IMR-90 (cell line): ENCODE measurements around the gene NALF2. TPM values are rescaled to one million over a fixed set of nuclear protein-coding genes. Genes with fewer than 3 reads are reported as not detected.

ENCODE experiments used
- ATAC-seq: fragments of 200-7000 bp; cut with Tn5 transposase; 2 replicates; pipeline ENCODE4 v1.9.1; 2020; ENCODE audit warnings: low read depth, mild to moderate bottlenecking, moderate library complexity
- BruUV-seq: library from RNA; stranded (reverse); fragments of 400-500 nt; replicated peaks from 2 replicates; lab custom pipeline; 2021; lab: Mats Ljungman, UMichigan
- CTCF ChIA-PET: fragments of 300-600 bp; formaldehyde crosslinking; extraction: SDS; loops from one replicate; lab custom pipeline; 2021; ENCODE audit warnings: antibody characterized with exemption; lab: Yijun Ruan, JAX
- POLR2A ChIA-PET: fragments of 300-600 bp; sonication (Branson Sonifier 250); formaldehyde crosslinking; loops from one replicate; lab custom pipeline; 2022; ENCODE audit warnings: antibody characterized with exemption; ENCODE audit not compliant: unreplicated experiment; lab: Charles Lee
- DNase-seq: peaks from one replicate; pipeline ENCODE4 v3.0.0; 2013
- H2AFZ ChIP-seq: replicated peaks from 2 replicates; pipeline ENCODE3; 2013; ENCODE audit warnings: low read length, mild to moderate bottlenecking; ENCODE audit not compliant: poor library complexity
- H2AK5ac ChIP-seq: 2 replicates; pipeline ENCODE4 v1.6.1; 2013; ENCODE audit warnings: low read depth, low read length, inconsistent platforms
- H2AK9ac ChIP-seq: replicated peaks from 2 replicates; pipeline ENCODE3; 2013; ENCODE audit warnings: mild to moderate bottlenecking, low read depth, low read length, moderate library complexity; ENCODE audit not compliant: poor library complexity
- H2BK120ac ChIP-seq: 2 replicates; pipeline ENCODE4 v1.6.1; 2013; ENCODE audit warnings: low read depth, low read length, inconsistent platforms
- H2BK15ac ChIP-seq: 3 replicates; pipeline ENCODE4 v1.6.1; 2013; ENCODE audit warnings: low read depth, low read length, inconsistent platforms
- H2BK20ac ChIP-seq: 2 replicates; pipeline ENCODE4 v1.6.1; 2013; ENCODE audit warnings: low read depth, mild to moderate bottlenecking, inconsistent platforms, low read length, moderate library complexity
- H2BK5ac ChIP-seq: 2 replicates; pipeline ENCODE4 v1.6.1; 2013; ENCODE audit warnings: mild to moderate bottlenecking, low read depth, low read length, inconsistent platforms; ENCODE audit not compliant: poor library complexity, severe bottlenecking
- H3K14ac ChIP-seq: replicated peaks from 2 replicates; pipeline ENCODE4 v1.6.1; 2013; ENCODE audit warnings: low read depth, low read length, inconsistent platforms
- H3K18ac ChIP-seq: 2 replicates; pipeline ENCODE4 v1.6.1; 2013; ENCODE audit warnings: low read depth, low read length, control low read depth
- H3K23ac ChIP-seq: 2 replicates; pipeline ENCODE4 v1.6.1; 2013; ENCODE audit warnings: low read depth, low read length, inconsistent platforms
- H3K27ac ChIP-seq: 2 replicates; pipeline ENCODE4 v1.5.1; 2013; ENCODE audit warnings: mild to moderate bottlenecking, control low read depth, low read length; ENCODE audit not compliant: insufficient read depth
- H3K27me3 ChIP-seq: 2 replicates; pipeline ENCODE4 v1.6.1; 2013; ENCODE audit warnings: low read length; ENCODE audit not compliant: control insufficient read depth, insufficient read depth
- H3K36me3 ChIP-seq: 2 replicates; pipeline ENCODE4 v1.6.1; 2013; ENCODE audit warnings: low read length, mixed read lengths; ENCODE audit not compliant: control insufficient read depth, insufficient read depth
- H3K4ac ChIP-seq: 2 replicates; pipeline ENCODE4 v1.6.1; 2013; ENCODE audit warnings: low read depth, low read length, inconsistent platforms
- H3K4me1 ChIP-seq: 2 replicates; pipeline ENCODE4 v1.6.1; 2013; ENCODE audit warnings: low read length, mixed read lengths; ENCODE audit not compliant: control insufficient read depth, insufficient read depth
- H3K4me2 ChIP-seq: 2 replicates; pipeline ENCODE4 v1.6.1; 2013; ENCODE audit warnings: low read depth, mild to moderate bottlenecking, control low read depth, low read length, moderate library complexity
- H3K4me3 ChIP-seq: 2 replicates; pipeline ENCODE4 v1.5.1; 2013; ENCODE audit warnings: low read depth, mild to moderate bottlenecking, control low read depth, low read length, moderate library complexity; ENCODE audit not compliant: insufficient read depth
- H3K56ac ChIP-seq: 2 replicates; pipeline ENCODE4 v1.6.1; 2013; ENCODE audit warnings: low read length, inconsistent platforms; ENCODE audit not compliant: insufficient read depth; ENCODE audit errors: extremely low read depth
- H3K79me1 ChIP-seq, 2 experiments: 2 replicates each; pipeline ENCODE4 v1.6.1; 2013; ENCODE audit warnings: low read length in 2 of 2, inconsistent platforms in 1 of 2, low read depth in 1 of 2
- H3K9ac ChIP-seq: 2 replicates; pipeline ENCODE4 v1.6.1; 2013; ENCODE audit warnings: low read depth, low read length, control low read depth
- H3K9me1 ChIP-seq: 2 replicates; pipeline ENCODE4 v1.6.1; 2013; ENCODE audit warnings: low read length, inconsistent platforms; ENCODE audit not compliant: insufficient read depth
- H3K9me3 ChIP-seq: 2 replicates; pipeline ENCODE4 v1.6.1; 2013; ENCODE audit warnings: low read length; ENCODE audit not compliant: control insufficient read depth, insufficient read depth
- H4K20me1 ChIP-seq: 2 replicates; pipeline ENCODE4 v1.6.1; 2013; ENCODE audit warnings: low read length, inconsistent platforms; ENCODE audit not compliant: insufficient read depth
- H4K5ac ChIP-seq: 2 replicates; pipeline ENCODE4 v1.6.1; 2013; ENCODE audit warnings: mild to moderate bottlenecking, low read depth, low read length, control low read depth
- H4K8ac ChIP-seq, 2 experiments: 2 replicates each; pipeline ENCODE4 v1.6.1; 2013; ENCODE audit warnings: low read depth in 2 of 2, low read length in 2 of 2, control low read depth in 1 of 2, inconsistent platforms in 1 of 2
- H4K91ac ChIP-seq: 2 replicates; pipeline ENCODE4 v1.6.1; 2013; ENCODE audit warnings: low read depth, low read length, inconsistent platforms; ENCODE audit not compliant: insufficient read depth
- CEBPB ChIP-seq: IDR thresholded peaks from 2 replicates; pipeline ENCODE4 v1.6.1; 2012; ENCODE audit warnings: low read depth, low read length, improper control_type of control experiment
- FOS ChIP-seq: fragments of 150-350 bp; IDR thresholded peaks from 2 replicates; pipeline ENCODE4 v1.6.1; 2016; ENCODE audit warnings: low read depth, low read length
- MAZ ChIP-seq: IDR thresholded peaks from 2 replicates; pipeline ENCODE4 v1.6.1; 2012; ENCODE audit warnings: low read depth, mild to moderate bottlenecking, low read length, improper control_type of control experiment, moderate library complexity, borderline replicate concordance
- MXI1 ChIP-seq: IDR thresholded peaks from 2 replicates; pipeline ENCODE4 v1.6.1; 2012; ENCODE audit warnings: low read depth, mild to moderate bottlenecking, low read length, moderate library complexity, borderline replicate concordance
- POLR2A ChIP-seq: IDR thresholded peaks from 2 replicates; pipeline ENCODE4 v1.6.1; 2012; ENCODE audit warnings: mild to moderate bottlenecking, low read depth, low read length
- RFX5 ChIP-seq: IDR thresholded peaks from 2 replicates; pipeline ENCODE4 v1.8.0; 2012; ENCODE audit warnings: low read depth, mild to moderate bottlenecking, low read length, moderate library complexity
- WGBS, 2 experiments: methylation state at CpG; one replicate each; pipeline versions ENCODE4 v1.1.5 to v1.1.7; 2013; ENCODE audit warnings: missing lambda C conversion rate in 2 of 2; ENCODE audit not compliant: insufficient read length in 1 of 2; ENCODE audit errors: extremely low coverage in 2 of 2; 5-methylcytosine and 5-hydroxymethylcytosine counted together
- dilution Hi-C: fragments of 300-500 bp; cut with HindIII; formaldehyde crosslinking; loops from one replicate; pipeline ENCODE4 v1.14.3; 2018; ENCODE audit warnings: low sequenced_read_pairs; ENCODE audit not compliant: unreplicated experiment
- in situ Hi-C: fragments of 300-500 bp; cut with MboI; formaldehyde crosslinking; loops from 3 replicates; pipeline ENCODE4 v1.14.3; 2019; ENCODE audit warnings: low sequenced_read_pairs, inconsistent platforms, mixed read lengths
- intact Hi-C: fragments of 100-400 bp; cut with micrococcal nuclease; formaldehyde crosslinking; loops from 2 replicates; pipeline ENCODE4 v1.10.0; 2022
- polyA plus RNA-seq, 3 experiments: library from polyadenylated mRNA; depleted of rRNA; stranded (reverse); fragments of >200 nt; gene quantifications; 2 replicates each; pipeline ENCODE4 v1.2.3, GENCODE V29; 2012; ENCODE audit warnings: low replicate concordance in 1 of 3
- total RNA-seq: library from RNA; depleted of rRNA; stranded (reverse); fragments of >200 nt; gene quantifications from 2 replicates; pipeline ENCODE4 v1.2.3, GENCODE V29; 2012; rRNA removed
- TF ChIP-seq, protein P1 (sequence below): conservative IDR thresholded peaks from 2 replicates; pipeline ENCODE4 v1.5.1; 2012; ENCODE audit warnings: mild to moderate bottlenecking, low read depth, low read length, improper control_type of control experiment
- TF ChIP-seq, protein P2 (sequence below): fragments of 150-350 bp; IDR thresholded peaks from 2 replicates; pipeline ENCODE4 v1.6.1; 2016; ENCODE audit warnings: low read depth, mild to moderate bottlenecking, low read length, moderate library complexity, borderline replicate concordance

NALF2 gene
- total and polyA plus RNA-seq, 2 of the 4 experiments (the other 2 are of a cell fraction): not detected

DNA sequence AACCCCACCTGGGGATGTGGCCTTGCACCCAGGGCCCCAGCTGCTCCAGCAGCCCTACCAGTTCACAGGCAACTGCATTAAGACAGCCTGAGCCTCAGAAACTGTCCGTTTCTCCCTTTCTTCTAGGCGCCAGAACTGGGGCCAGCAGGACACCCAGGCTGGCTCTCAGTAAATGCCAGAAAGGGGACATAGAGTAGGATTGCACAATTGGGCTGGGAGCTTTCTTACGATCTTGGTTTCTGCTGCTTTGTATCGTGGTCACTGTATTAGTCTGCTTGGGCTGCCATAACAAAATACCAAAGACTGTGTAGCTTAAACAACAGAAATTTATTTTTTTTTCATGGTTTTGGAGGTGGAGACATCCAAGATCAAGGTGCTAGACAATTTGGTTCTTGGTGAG, 48.4 kb downstream of the NALF2 start:
- no peak for ATAC-seq
- dilution Hi-C loops: no loop called here
- Histone ChIP-seq H3K9ac (no peak overlapping the region), H2BK5ac (no peak overlapping the region), H3K23ac (no peak overlapping the region), H2AK9ac (no peak overlapping the region), H3K9me3 (no peaks in the 10 kb centered on the region), H3K27me3 (peaks cover 10% of the 10 kb centered on the region), H2BK15ac (no peak overlapping the region), H3K4me3 (no peak overlapping the region), H3K9me1 (no peaks in the 10 kb centered on the region), H3K18ac (no peak overlapping the region), H3K4me1 (no peaks in the 10 kb centered on the region), H3K56ac (no peak overlapping the region), H4K5ac (no peak overlapping the region), H3K4ac (no peak overlapping the region), H2AFZ (no peak overlapping the region), H4K8ac (no peak overlapping the region), H2BK120ac (no peak overlapping the region), H2AK5ac (no peak overlapping the region), H3K14ac (no peak overlapping the region), H3K4me2 (no peak overlapping the region), H4K91ac (no peak overlapping the region), H3K36me3 (no peaks in the 10 kb centered on the region), H3K27ac (no peak overlapping the region), H3K79me1 (no peaks in the 10 kb centered on the region), H4K20me1 (no peaks in the 10 kb centered on the region), H2BK20ac (no peak overlapping the region)
- no CpG with 5 or more reads among the region's 4 CpGs for WGBS, 2 experiments
- TF ChIP-seq MAZ (no peak), MXI1 (no peak), CEBPB (no peak), FOS (no peak), RFX5 (no peak), POLR2A (no peak)
- TF ChIP-seq, protein P1, sequence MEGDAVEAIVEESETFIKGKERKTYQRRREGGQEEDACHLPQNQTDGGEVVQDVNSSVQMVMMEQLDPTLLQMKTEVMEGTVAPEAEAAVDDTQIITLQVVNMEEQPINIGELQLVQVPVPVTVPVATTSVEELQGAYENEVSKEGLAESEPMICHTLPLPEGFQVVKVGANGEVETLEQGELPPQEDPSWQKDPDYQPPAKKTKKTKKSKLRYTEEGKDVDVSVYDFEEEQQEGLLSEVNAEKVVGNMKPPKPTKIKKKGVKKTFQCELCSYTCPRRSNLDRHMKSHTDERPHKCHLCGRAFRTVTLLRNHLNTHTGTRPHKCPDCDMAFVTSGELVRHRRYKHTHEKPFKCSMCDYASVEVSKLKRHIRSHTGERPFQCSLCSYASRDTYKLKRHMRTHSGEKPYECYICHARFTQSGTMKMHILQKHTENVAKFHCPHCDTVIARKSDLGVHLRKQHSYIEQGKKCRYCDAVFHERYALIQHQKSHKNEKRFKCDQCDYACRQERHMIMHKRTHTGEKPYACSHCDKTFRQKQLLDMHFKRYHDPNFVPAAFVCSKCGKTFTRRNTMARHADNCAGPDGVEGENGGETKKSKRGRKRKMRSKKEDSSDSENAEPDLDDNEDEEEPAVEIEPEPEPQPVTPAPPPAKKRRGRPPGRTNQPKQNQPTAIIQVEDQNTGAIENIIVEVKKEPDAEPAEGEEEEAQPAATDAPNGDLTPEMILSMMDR: no peak
- TF ChIP-seq, protein P2, sequence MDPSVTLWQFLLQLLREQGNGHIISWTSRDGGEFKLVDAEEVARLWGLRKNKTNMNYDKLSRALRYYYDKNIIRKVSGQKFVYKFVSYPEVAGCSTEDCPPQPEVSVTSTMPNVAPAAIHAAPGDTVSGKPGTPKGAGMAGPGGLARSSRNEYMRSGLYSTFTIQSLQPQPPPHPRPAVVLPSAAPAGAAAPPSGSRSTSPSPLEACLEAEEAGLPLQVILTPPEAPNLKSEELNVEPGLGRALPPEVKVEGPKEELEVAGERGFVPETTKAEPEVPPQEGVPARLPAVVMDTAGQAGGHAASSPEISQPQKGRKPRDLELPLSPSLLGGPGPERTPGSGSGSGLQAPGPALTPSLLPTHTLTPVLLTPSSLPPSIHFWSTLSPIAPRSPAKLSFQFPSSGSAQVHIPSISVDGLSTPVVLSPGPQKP: no peak
- no peak for DNase-seq
- intact Hi-C loops: no loop called here
- BruUV-seq: no TSS peak
- ChIA-PET POLR2A (no interaction called here), CTCF (no interaction called here)
- in situ Hi-C loops: no loop called here

Other genes with a start within 250 kb of the NALF2 start
- under 0.01 TPM in 2 replicates for gene EDA, start 111.8 kb downstream of the NALF2 start, total RNA-seq
- 0.03 TPM in 1 of 2 replicates, not detected in the other for gene EDA, start 111.8 kb downstream of the NALF2 start, polyA plus RNA-seq (2012; rRNA removed)